GM06990 (cell line): ENCODE measurements around the gene FBLN2.

Source experiments
- DNase-seq: peaks from one replicate; pipeline ENCODE4 v3.0.0-alpha.2; 2011; ENCODE audit not compliant: insufficient read length; ENCODE audit errors: extremely low read depth
- H3K27me3 ChIP-seq: replicated peaks from 2 replicates; pipeline ENCODE4 v1.6.0; 2011; ENCODE audit warnings: low read length; ENCODE audit not compliant: control insufficient read depth, insufficient read depth
- H3K36me3 ChIP-seq: 2 replicates; pipeline ENCODE4 v1.5.1; 2011; ENCODE audit warnings: low read length; ENCODE audit not compliant: control insufficient read depth, insufficient read depth
- H3K4me3 ChIP-seq: replicated peaks from 2 replicates; pipeline ENCODE4 v1.5.1; 2011; ENCODE audit warnings: low read depth, mild to moderate bottlenecking, control low read depth, low read length
- TF ChIP-seq, protein P1 (sequence below): IDR thresholded peaks from 2 replicates; pipeline ENCODE4 v1.5.1; 2011; ENCODE audit warnings: low read length, control low read depth, mild to moderate bottlenecking, inconsistent platforms; ENCODE audit not compliant: insufficient read depth, poor library complexity, severe bottlenecking

The FBLN2 gene

DNA sequence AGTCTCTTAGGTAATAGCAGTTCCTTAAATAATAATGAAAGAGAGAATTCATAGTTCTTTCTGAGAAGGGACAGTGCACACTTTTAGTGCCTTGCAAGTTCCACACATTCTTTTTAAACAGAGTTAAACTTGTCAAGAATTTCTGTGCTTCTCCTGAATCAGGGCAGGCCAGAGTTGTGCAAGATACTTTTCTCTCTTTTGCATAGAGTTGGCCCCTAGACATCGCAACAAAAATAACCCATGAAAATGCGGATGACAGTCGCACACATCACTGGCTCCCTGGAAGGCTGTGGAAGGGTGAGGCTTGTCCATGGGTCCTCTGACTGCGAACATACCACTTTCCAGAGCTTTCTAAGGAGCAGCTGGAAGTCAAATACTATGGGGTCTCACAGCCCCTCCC, 40.1 kb downstream of the FBLN2 start:
- TF ChIP-seq, protein P1, sequence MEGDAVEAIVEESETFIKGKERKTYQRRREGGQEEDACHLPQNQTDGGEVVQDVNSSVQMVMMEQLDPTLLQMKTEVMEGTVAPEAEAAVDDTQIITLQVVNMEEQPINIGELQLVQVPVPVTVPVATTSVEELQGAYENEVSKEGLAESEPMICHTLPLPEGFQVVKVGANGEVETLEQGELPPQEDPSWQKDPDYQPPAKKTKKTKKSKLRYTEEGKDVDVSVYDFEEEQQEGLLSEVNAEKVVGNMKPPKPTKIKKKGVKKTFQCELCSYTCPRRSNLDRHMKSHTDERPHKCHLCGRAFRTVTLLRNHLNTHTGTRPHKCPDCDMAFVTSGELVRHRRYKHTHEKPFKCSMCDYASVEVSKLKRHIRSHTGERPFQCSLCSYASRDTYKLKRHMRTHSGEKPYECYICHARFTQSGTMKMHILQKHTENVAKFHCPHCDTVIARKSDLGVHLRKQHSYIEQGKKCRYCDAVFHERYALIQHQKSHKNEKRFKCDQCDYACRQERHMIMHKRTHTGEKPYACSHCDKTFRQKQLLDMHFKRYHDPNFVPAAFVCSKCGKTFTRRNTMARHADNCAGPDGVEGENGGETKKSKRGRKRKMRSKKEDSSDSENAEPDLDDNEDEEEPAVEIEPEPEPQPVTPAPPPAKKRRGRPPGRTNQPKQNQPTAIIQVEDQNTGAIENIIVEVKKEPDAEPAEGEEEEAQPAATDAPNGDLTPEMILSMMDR, result no peak
- Histone ChIP-seq H3K27me3 (no peaks in the 10 kb centered on the region; the same call in 1 of the 2 replicates), H3K36me3 (no peaks in the 10 kb centered on the region), H3K4me3 (no peak overlapping the region)
- DNase-seq, result no peak

DNA sequence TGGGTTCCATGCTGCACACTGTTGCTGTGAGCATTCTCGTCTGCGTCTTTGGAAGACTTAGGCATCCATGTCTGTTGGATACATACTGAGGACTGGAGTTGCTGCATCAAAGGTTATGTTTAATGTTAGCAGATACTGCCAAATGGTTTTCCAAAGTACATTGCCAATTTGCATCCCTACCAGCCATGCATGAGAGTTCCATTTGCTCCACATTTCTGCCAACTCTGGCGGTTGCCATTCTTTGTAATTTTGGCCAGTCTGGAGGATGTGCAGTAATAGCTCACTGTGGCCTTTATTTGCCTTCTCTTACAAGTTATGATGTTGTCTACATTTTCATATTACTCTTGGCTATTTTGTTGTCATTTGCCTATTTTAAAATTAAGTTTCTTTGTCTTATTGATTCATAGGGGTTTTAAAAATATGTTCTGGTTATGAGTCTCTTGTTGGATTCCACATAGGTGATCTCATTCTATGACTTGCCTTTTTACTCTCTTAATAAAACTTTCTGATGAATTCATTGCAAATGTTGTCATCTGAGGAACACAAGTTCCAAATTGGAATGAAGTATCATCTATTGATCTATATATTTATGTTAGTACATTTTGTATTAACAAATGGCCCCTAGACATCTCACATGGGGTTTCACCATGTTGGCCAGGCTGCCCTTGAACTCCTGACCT, 42.1 kb downstream of the FBLN2 start:
- Histone ChIP-seq H3K36me3 (no peaks in the 10 kb centered on the region), H3K4me3 (no peak overlapping the region), H3K27me3 (no peaks in the 10 kb centered on the region)
- TF ChIP-seq, protein P1, result no peak
- no peak for DNase-seq

- no peaks in the 10 kb centered on the region for H3K27me3 ChIP-seq
- no peak for DNase-seq
- H3K36me3 ChIP-seq, result no peaks in the 10 kb centered on the region
- TF ChIP-seq, protein P1, result no peak
- H3K4me3 ChIP-seq, result no peak overlapping the region
Observed at GRCh38 chr3:13593615-13594014, 44.7 kb downstream of the FBLN2 start.

- no peak for DNase-seq
- no peaks in the 10 kb centered on the region for H3K36me3 ChIP-seq
- TF ChIP-seq, protein P1, result no peak
- H3K4me3 ChIP-seq, result no peak overlapping the region
- no peaks in the 10 kb centered on the region; the same call in 1 of the 2 replicates for H3K27me3 ChIP-seq
Observed at GRCh38 chr3:13594146-13594545, 45.2 kb downstream of the FBLN2 start.

DNA sequence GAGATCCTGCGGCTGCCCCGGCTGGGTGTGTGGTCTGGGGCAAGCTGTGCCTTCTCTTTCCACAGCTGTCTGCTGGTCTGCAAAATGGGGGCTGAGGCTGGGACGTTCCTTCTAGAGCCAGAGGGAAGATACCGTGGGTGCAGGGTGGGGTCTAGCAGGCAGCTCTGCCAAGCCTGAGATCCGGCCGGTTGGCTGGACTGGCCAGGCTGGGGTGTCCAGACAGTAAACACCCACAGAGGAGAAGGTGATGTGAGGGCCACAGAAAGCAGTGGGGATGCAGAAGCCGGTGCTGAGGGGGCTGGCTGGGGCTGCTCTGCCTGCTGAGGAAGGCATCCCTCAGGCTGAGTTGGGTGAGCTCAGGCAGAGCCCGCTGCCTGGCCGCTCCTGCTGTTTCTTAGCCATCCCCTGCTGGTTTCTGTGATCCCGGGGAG, 46.1 kb downstream of the FBLN2 start:
- no peaks in the 10 kb centered on the region; the same call in 1 of the 2 replicates for H3K27me3 ChIP-seq
- DNase-seq, result no peak
- TF ChIP-seq, protein P1, result no peak
- H3K4me3 ChIP-seq, result no peak overlapping the region
- no peaks in the 10 kb centered on the region for H3K36me3 ChIP-seq
